HepG2 (cell line): Measurements from ENCODE around the gene OSGEPL1. TPM values are rescaled to one million over a fixed set of nuclear protein-coding genes. Genes with fewer than 3 reads are reported as not detected.

ENCODE experiments used
- ATAC-seq: fragments of 200-7000 bp; cut with Tn5 transposase; 3 replicates; pipeline ENCODE4 v1.9.1; 2020; ENCODE audit warnings: mild to moderate bottlenecking, moderate library complexity
- BruUV-seq: library from RNA; stranded (reverse); fragments of 400-500 nt; replicated peaks from 2 replicates; lab custom pipeline; 2021; lab: Mats Ljungman, UMichigan
- CTCF ChIA-PET: fragments of 300-600 bp; formaldehyde crosslinking; extraction: SDS; loops from one replicate; lab custom pipeline; 2021; ENCODE audit warnings: low total read pairs, inconsistent platforms, low intra/inter-chr PET ratio; lab: Yijun Ruan, JAX
- POLR2A ChIA-PET: fragments of 350-600 bp; sonication (Branson Sonifier 250); formaldehyde crosslinking; loops from one replicate; lab custom pipeline; 2020; ENCODE audit warnings: antibody characterized with exemption, inconsistent platforms; lab: Yijun Ruan, JAX
- DNase-seq: peaks from one replicate; pipeline ENCODE4 v3.0.0-alpha.2; 2015; ENCODE audit warnings: low spot score
- FAIRE-seq: peaks from 3 replicates; lab custom pipeline; 2011; peaks lifted over from hg19 to GRCh38; lab: Jason Lieb, UNC
- H2AFZ ChIP-seq: one replicate; pipeline ENCODE4 v1.6.1; 2011; ENCODE audit warnings: low read length, inconsistent platforms
- H3K27ac ChIP-seq: fragments of 300-600 bp; 3 replicates; pipeline ENCODE4 v1.8.0; 2011; ENCODE audit warnings: mixed run types, mild to moderate bottlenecking, mixed read lengths, low read length, inconsistent platforms; ENCODE audit not compliant: insufficient read depth; ENCODE audit errors: extremely low read length
- H3K27me3 ChIP-seq, 2 experiments: fragments of 200-600 bp in 1 of 2; 2 replicates in 1 of 2; 3 replicates in 1 of 2; pipeline versions ENCODE4 v1.6.0 to v1.8.0; 2011; ENCODE audit warnings: low read length in 2 of 2, mild to moderate bottlenecking in 2 of 2, moderate library complexity in 2 of 2, inconsistent platforms in 1 of 2; ENCODE audit not compliant: insufficient read depth in 2 of 2, control insufficient read depth in 1 of 2
- H3K36me3 ChIP-seq, 2 experiments: fragments of 200-600 bp in 1 of 2; replicated peaks in 1 of 2; 2 replicates in 1 of 2; 3 replicates in 1 of 2; pipeline versions ENCODE4 v1.5.1 to v1.8.0; 2011; ENCODE audit warnings: low read length in 2 of 2, inconsistent platforms in 1 of 2; ENCODE audit not compliant: insufficient read depth in 2 of 2, control insufficient read depth in 1 of 2
- H3K4me1 ChIP-seq: 2 replicates; pipeline ENCODE4 v1.5.1; 2012; ENCODE audit warnings: low read length, inconsistent platforms; ENCODE audit not compliant: insufficient read depth
- H3K4me2 ChIP-seq: 2 replicates; pipeline ENCODE4 v1.6.0; 2011; ENCODE audit warnings: low read depth, low read length, inconsistent platforms
- H3K4me3 ChIP-seq, 3 experiments: fragments of 200-600 bp in 1 of 3; sonication (generic), shearing (Covaris generic) in 1 of 3; replicated peaks in 1 of 3; 2 replicates each; pipeline ENCODE4 v1.5.1; 2011 to 2016; ENCODE audit warnings: low read length in 3 of 3, inconsistent platforms in 2 of 3, low read depth in 2 of 3, mild to moderate bottlenecking in 2 of 3, control low read depth in 1 of 3, mixed read lengths in 1 of 3; ENCODE audit not compliant: insufficient read depth in 1 of 3
- H3K79me2 ChIP-seq: one replicate; pipeline ENCODE4 v1.6.1; 2011; ENCODE audit warnings: low read length, inconsistent platforms; ENCODE audit not compliant: insufficient read depth
- H3K9ac ChIP-seq: 2 replicates; pipeline ENCODE4 v1.6.0; 2011; ENCODE audit warnings: mild to moderate bottlenecking, low read depth, low read length, inconsistent platforms; ENCODE audit not compliant: insufficient read depth
- H3K9me3 ChIP-seq: 2 replicates; pipeline ENCODE4 v1.5.1; 2012; ENCODE audit warnings: mild to moderate bottlenecking, low read length
- H4K20me1 ChIP-seq: 2 replicates; pipeline ENCODE4 v1.6.0; 2011; ENCODE audit warnings: inconsistent platforms, mild to moderate bottlenecking, low read length, moderate library complexity; ENCODE audit not compliant: insufficient read depth
- ATF2 ChIP-seq: sonication (generic); formaldehyde crosslinking; IDR thresholded peaks from 2 replicates; pipeline ENCODE4 v1.4.0; 2020; ENCODE audit warnings: missing genetic modification reagents
- CEBPG ChIP-seq: IDR thresholded peaks from 2 replicates; pipeline ENCODE4 v1.6.1; 2016
- CREB1 ChIP-seq, 2 experiments: fragments of 450-650 bp in 1 of 2; IDR thresholded peaks; 2 replicates each; pipeline ENCODE4 v1.6.1; 2016 to 2017; ENCODE audit warnings: control low read depth in 1 of 2, mild to moderate bottlenecking in 1 of 2, missing compliant biosample characterization in 1 of 2, missing genetic modification characterization in 1 of 2
- HMGA1 ChIP-seq: sonication (generic); formaldehyde crosslinking; conservative IDR thresholded peaks from 2 replicates; pipeline ENCODE4 v1.4.0; 2020; ENCODE audit warnings: missing genetic modification reagents
- MAFF ChIP-seq: IDR thresholded peaks from 2 replicates; pipeline ENCODE4 v1.6.1; 2011; ENCODE audit warnings: low read depth, low read length, improper control_type of control experiment
- MAFK ChIP-seq, 2 experiments: IDR thresholded peaks in 1 of 2; conservative IDR thresholded peaks in 1 of 2; 2 replicates each; pipeline ENCODE4 v1.6.1; 2011; ENCODE audit warnings: improper control_type of control experiment in 2 of 2, low read length in 2 of 2
- MAX ChIP-seq: IDR thresholded peaks from 2 replicates; pipeline ENCODE4 v1.6.1; 2012; ENCODE audit warnings: inconsistent platforms
- NFIC ChIP-seq: IDR thresholded peaks from 2 replicates; pipeline ENCODE4 v1.6.1; 2012; ENCODE audit warnings: mild to moderate bottlenecking, low read length, inconsistent platforms
- RAD21 ChIP-seq: fragments of 450-650 bp; formaldehyde crosslinking; IDR thresholded peaks from 2 replicates; pipeline ENCODE4 v1.5.0; 2020; ENCODE audit warnings: mild to moderate bottlenecking
- SMC3 ChIP-seq: IDR thresholded peaks from 2 replicates; pipeline ENCODE4 v1.6.1; 2011; ENCODE audit warnings: low read length, improper control_type of control experiment
- STAG1 ChIP-seq: sonication (generic); formaldehyde crosslinking; IDR thresholded peaks from 2 replicates; pipeline ENCODE4 v1.4.0; 2020; ENCODE audit warnings: missing genetic modification reagents
- ZNF644 ChIP-seq: IDR thresholded peaks from 2 replicates; pipeline ENCODE4 v1.6.1; 2016; ENCODE audit warnings: low read depth
- ZNF766 ChIP-seq: sonication (generic); formaldehyde crosslinking; IDR thresholded peaks from 2 replicates; pipeline ENCODE4 v1.5.0; 2020; ENCODE audit warnings: missing genetic modification reagents, borderline replicate concordance
- WGBS: methylation state at CpG from one replicate; pipeline ENCODE4 v1.1.6; 2017; ENCODE audit warnings: low lambda C conversion rate; 5-methylcytosine and 5-hydroxymethylcytosine counted together
- in situ Hi-C: cut with HindIII; loops from 2 replicates; pipeline ENCODE4 v1.10.0; 2017; ENCODE audit warnings: low pct_unique_long_range_greater_than_20kb; ENCODE audit not compliant: extremely low pct_ligation_motif_present
- intact Hi-C: fragments of 100-400 bp; cut with micrococcal nuclease; formaldehyde crosslinking; loops from one replicate; pipeline ENCODE4 v1.10.0; 2022; ENCODE audit not compliant: unreplicated experiment
- polyA plus RNA-seq, 8 experiments: library from polyadenylated mRNA; depleted of rRNA in 3 of 8; stranded (reverse) in 7 of 8; unstranded in 1 of 8; fragments of >200 nt; fragmentation: Illumina TruSeq in 4 of 8; extraction: Trizol in 4 of 8; gene quantifications; 2 replicates each; pipeline versions ENCODE4 v1.2.1 to v1.2.3, GENCODE V29; 2011 to 2016; ENCODE audit warnings: low read depth in 4 of 8, missing spikeins in 1 of 8, mixed read lengths in 1 of 8; ENCODE audit not compliant: insufficient read depth in 1 of 8
- total RNA-seq, 5 experiments: library from RNA; depleted of rRNA; stranded (reverse); fragments of >200 nt; fragmentation: Illumina TruSeq; extraction: Trizol; gene quantifications; 2 replicates each; pipeline ENCODE4 v1.2.3, GENCODE V29; 2016; ENCODE audit warnings: low read depth in 1 of 5
- TF ChIP-seq, protein P1 (sequence below): IDR thresholded peaks from 2 replicates; pipeline ENCODE4 v1.6.1; 2012; ENCODE audit warnings: low read depth, low read length, improper control_type of control experiment

OSGEPL1 gene
- total and polyA plus RNA-seq, 2 of the 13 experiments (the other 11 are each of a cell fraction or from before 2014, with no cell fraction given): 10.2 to 10.8 TPM

DNA sequence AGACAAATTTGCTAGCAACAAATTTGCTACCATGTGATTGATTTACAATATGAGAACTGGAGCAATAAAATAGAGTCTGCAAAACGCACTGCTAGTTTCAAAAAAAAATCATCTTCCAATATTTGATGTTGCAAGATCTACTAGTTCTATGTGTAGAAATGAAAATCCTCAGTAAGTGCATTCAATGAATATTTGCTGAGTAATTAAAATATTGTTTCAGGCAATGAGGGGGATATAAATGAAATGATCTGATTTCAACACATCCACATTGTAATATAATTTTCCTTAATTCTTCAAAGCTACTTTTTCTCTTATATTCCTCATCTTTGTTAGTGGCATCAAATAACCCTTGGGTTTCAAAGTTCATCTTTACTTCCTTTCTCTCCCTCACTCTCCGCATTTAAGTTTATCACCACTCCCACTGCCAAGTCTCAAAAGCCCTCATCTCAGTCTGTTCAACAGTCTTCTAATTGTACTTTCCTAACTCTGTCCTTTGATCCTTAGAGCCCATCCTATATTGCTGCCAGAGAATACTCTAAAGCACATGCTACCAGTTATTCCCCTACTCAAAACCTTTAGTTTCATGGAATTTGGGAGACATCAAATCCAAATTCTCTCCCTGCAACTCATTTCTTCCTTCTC is 6.2 kb downstream of the OSGEPL1 start:
- no peak for TF ChIP-seq HMGA1 (CRISPR knock-in tag)
- TF ChIP-seq MAFK (conservative IDR thresholded peaks at IDR 0.05 in 1 of 2, IDR thresholded peaks at IDR 0.05 in 1 of 2; ENCODE audit: low read length in 2 of 2): peak; percentile 78 to 90
- TF ChIP-seq MAFF: peak; percentile 84
- no peaks in the 10 kb centered on the region for H4K20me1 ChIP-seq
- POLR2A ChIA-PET: no interaction called here
- no peak for FAIRE-seq
- no TSS peak for BruUV-seq
- H2AFZ ChIP-seq: no peak overlapping the region
- H3K36me3 ChIP-seq: peaks cover 0 to 4% of the 10 kb centered on the region in 2 experiments; a peak in 1 of 5 replicates
- H3K79me2 ChIP-seq: peaks cover 4% of the 10 kb centered on the region
- CTCF ChIA-PET: no interaction called here
- no peak overlapping the region for H3K4me3 ChIP-seq
- WGBS: 90% methylated on average over 2 of the region's 2 CpGs
- peaks cover 5% of the 10 kb centered on the region; the same call in 1 of the 2 replicates for H3K4me1 ChIP-seq
- no peak overlapping the region for H3K27ac ChIP-seq
- no peak overlapping the region for H3K9ac ChIP-seq
- intact Hi-C loops: no loop called here
- no peaks in the 10 kb centered on the region for H3K9me3 ChIP-seq
- DNase-seq: no peak
- H3K4me2 ChIP-seq: no peak overlapping the region
- no peaks in the 10 kb centered on the region for H3K27me3 ChIP-seq
- in situ Hi-C loops: no loop called here
- no peak for ATAC-seq

DNA sequence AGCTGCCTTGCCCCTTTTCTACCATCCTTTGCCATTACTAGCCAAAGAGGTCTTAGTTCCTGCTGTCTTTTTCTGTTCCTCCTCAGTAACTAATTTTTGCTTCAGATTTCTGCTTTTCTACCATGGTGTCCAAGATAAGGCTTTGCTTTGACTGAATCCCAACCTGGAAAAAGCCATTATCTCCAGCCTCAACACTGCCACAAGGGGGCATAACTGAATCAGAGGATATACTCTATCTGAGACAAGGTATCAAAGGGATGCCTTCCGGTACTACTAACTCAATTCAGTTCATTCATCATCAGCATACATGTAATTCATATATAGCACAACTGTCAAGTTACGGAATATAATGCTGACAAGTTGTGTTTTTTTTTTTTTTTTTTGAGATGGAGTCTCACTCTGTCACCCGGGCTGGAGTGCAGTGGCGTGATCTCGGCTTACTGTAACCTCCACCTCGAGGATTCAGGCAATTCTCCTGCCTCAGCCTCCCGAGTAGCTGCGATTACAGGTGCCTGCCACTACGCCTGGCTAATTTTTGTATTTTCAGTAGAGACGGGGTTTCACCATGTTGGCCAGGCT is 11.4 kb downstream of the OSGEPL1 start:
- DNase-seq (peak; percentile 54), FAIRE-seq (peak; percentile 78), ATAC-seq (peak; percentile 98)
- ChIA-PET CTCF (interaction anchor here (1.4 to 2.4 kb wide), 2 partner anchors 12 to 319 kb away, joined by 11 to 17 read pairs; partner anchors contain the start of gene OSGEPL1), POLR2A (no interaction called here)
- Histone ChIP-seq H3K4me3 (no peak overlapping the region), H3K27me3 (no peaks in the 10 kb centered on the region), H3K9ac (no peak overlapping the region), H3K27ac (no peak overlapping the region), H3K4me2 (no peak overlapping the region), H4K20me1 (no peaks in the 10 kb centered on the region), H3K9me3 (no peaks in the 10 kb centered on the region), H3K79me2 (no peaks in the 10 kb centered on the region), H3K36me3 (peaks cover 1 to 4% of the 10 kb centered on the region in 2 experiments; a peak in 1 of 5 replicates), H2AFZ (no peak overlapping the region), H3K4me1 (no peaks in the 10 kb centered on the region)
- intact Hi-C loops: loop anchor here (1.0 kb wide), 2 partner anchors 90 to 319 kb away; partner anchors contain the start of gene ASNSD1
- in situ Hi-C loops: no loop called here
- no TSS peak for BruUV-seq
- 84% methylated on average over 10 of the region's 10 CpGs for WGBS
- TF ChIP-seq NFIC: no peak
- TF ChIP-seq RAD21: 0 out of 2 replicates have a peak, but pooled peaks have one; percentile 14
- TF ChIP-seq ZNF766 (CRISPR knock-in tag): no peak
- no peak for TF ChIP-seq CREB1 (IDR thresholded peaks at IDR 0.05)
- peak; percentile 24; the same call in 1 of the 2 replicates for TF ChIP-seq CREB1 (CRISPR knock-in tag; IDR thresholded peaks at IDR 0.05)
- TF ChIP-seq SMC3: peak; percentile 80
- TF ChIP-seq MAX: no peak
- TF ChIP-seq MAFF: peak; percentile 31; the same call in 1 of the 2 replicates
- peak; percentile 68 for TF ChIP-seq STAG1
- 0 out of 2 replicates have a peak, but pooled peaks have one; percentile 29 for TF ChIP-seq ATF2 (CRISPR knock-in tag)
- 0 out of 2 replicates have a peak, but pooled peaks have one; percentile 6 for TF ChIP-seq CEBPG (CRISPR knock-in tag)
- TF ChIP-seq, protein P1, sequence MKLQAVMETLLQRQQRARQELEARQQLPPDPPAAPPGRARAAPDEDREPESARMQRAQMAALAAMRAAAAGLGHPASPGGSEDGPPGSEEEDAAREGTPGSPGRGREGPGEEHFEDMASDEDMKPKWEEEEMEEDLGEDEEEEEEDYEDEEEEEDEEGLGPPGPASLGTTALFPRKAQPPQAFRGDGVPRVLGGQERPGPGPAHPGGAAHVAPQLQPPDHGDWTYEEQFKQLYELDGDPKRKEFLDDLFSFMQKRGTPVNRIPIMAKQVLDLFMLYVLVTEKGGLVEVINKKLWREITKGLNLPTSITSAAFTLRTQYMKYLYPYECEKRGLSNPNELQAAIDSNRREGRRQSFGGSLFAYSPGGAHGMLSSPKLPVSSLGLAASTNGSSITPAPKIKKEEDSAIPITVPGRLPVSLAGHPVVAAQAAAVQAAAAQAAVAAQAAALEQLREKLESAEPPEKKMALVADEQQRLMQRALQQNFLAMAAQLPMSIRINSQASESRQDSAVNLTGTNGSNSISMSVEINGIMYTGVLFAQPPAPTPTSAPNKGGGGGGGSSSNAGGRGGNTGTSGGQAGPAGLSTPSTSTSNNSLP: peak; percentile 41; the same call in 1 of the 2 replicates
- peak; percentile 46 to 55; a peak in 3 of 4 replicates for TF ChIP-seq MAFK (conservative IDR thresholded peaks at IDR 0.05 in 1 of 2, IDR thresholded peaks at IDR 0.05 in 1 of 2; ENCODE audit: low read length in 2 of 2)
- peak; percentile 29; the same call in 1 of the 2 replicates for TF ChIP-seq ZNF644 (CRISPR knock-in tag)
